GM12874 (cell line): ENCODE results near the gene SCD5.

Source experiments
- TF ChIP-seq, protein P1 (sequence below): IDR thresholded peaks from 2 replicates; pipeline ENCODE4 v1.5.1; 2011; ENCODE audit warnings: low read depth, mild to moderate bottlenecking, control low read depth, low read length, moderate library complexity; ENCODE audit not compliant: insufficient read depth

Gene SCD5

DNA sequence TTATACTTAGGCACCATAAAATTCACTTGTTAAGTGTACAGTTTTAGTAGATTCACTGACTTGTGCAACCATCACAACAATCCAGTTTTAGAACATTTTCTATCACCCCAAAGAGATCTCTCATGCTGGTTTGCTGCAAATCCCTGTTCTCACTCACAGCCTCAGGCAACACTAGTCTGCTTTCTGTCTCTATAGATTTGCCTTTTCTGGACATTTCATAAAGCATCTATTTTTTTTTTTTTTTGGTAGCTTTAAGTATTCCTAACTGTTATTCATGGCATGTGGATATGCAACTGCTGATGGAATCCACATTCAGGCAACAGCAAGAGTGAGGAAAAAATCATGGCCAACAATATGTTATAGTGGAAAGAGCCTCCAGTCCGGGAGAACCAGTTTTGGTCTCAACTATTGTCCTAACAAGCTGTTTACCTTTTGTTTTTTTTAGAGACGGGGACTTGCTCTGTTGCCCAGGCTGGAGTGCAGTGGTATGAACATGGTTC, 209.8 kb downstream of the SCD5 start:
- TF ChIP-seq, protein P1, sequence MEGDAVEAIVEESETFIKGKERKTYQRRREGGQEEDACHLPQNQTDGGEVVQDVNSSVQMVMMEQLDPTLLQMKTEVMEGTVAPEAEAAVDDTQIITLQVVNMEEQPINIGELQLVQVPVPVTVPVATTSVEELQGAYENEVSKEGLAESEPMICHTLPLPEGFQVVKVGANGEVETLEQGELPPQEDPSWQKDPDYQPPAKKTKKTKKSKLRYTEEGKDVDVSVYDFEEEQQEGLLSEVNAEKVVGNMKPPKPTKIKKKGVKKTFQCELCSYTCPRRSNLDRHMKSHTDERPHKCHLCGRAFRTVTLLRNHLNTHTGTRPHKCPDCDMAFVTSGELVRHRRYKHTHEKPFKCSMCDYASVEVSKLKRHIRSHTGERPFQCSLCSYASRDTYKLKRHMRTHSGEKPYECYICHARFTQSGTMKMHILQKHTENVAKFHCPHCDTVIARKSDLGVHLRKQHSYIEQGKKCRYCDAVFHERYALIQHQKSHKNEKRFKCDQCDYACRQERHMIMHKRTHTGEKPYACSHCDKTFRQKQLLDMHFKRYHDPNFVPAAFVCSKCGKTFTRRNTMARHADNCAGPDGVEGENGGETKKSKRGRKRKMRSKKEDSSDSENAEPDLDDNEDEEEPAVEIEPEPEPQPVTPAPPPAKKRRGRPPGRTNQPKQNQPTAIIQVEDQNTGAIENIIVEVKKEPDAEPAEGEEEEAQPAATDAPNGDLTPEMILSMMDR, result no peak

DNA sequence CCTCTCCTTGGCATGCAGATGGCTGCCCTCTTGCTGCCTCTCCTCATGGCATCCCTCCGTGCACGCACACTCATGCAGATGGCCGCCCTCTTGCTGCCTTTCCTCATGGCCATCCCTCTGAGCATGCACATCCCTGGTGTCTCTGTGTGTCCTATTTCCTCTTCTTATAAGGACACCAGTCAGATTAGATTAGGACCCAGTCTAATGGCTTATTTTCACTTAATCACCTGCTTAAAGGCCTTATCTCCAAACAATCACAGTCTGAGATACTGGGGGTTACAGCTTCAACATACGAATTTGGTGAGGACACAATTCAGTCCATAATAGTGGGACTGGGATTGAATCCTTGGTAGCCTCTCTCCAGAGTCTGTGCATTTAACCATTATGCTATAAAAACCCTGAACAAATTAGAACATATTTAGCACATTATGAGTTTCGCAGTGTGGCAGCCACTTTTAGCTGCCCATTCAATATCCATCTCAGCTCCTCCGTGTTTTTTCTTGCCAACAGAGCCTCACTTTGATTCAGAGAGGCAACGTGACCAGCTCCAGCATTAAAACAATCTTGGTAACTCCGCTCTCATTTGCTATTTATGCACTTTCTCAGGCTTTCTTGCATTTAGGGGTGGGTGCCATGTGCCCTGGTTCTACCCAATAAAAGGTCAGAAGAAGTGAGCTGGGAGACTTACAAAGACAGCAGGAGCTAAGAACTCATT, 210.6 kb downstream of the SCD5 start:
- TF ChIP-seq, protein P1, result no peak

DNA sequence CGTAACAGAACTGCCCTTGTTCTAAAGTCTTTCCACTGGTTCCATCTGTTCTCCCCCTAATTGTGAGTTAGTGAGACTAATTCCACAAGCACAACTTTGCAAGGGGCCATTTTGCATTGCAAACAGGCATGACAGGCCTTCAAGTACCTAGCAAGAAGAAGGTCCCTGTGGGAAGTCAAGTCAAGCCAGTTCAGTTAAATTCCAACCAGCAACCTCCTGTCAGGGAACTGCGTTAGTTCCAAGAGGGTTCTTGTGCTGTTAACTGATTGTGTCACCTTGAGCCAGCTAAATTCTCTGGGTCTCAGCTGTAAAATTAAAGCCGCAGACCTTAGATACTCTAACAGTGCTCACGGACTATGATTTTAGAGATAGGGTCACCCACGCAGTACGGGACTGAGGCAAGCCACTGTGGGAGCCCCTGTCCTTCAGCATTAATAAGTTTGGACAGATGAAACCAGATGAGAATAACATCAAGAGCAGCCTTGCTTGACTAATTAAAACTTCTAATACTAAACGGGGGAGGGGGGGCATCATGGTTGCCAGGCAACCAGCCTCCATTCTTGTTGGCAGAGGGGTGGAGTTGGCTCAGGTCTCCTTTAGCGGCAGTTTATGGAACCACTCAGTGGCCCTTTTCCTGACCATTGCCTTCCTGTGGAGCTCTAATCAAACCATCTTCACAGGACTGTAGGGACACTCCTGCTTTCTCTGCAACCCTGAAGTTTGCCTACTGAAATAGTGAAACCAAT, 212.7 kb downstream of the SCD5 start:
- TF ChIP-seq, protein P1, result no peak

DNA sequence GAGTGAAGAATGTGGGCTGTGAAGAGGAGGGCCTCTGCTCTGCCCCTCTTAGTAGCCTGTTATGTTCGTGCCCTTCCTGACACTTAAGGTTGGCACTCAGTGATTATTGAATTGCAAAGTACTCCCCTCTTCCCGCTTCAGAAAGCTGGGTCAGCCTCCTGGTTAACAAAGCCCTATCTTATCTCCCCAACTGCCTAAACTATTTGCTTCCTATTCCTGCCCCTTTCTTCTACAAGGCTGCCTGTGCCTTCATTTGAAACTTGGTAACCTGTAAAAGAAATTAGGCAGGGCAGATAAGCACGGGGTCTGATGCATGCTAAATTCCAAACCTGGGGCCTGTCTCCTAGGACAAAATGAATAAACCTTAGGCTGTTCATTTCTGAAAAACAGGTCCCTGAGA, 213.7 kb downstream of the SCD5 start:
- TF ChIP-seq, protein P1, result no peak

DNA sequence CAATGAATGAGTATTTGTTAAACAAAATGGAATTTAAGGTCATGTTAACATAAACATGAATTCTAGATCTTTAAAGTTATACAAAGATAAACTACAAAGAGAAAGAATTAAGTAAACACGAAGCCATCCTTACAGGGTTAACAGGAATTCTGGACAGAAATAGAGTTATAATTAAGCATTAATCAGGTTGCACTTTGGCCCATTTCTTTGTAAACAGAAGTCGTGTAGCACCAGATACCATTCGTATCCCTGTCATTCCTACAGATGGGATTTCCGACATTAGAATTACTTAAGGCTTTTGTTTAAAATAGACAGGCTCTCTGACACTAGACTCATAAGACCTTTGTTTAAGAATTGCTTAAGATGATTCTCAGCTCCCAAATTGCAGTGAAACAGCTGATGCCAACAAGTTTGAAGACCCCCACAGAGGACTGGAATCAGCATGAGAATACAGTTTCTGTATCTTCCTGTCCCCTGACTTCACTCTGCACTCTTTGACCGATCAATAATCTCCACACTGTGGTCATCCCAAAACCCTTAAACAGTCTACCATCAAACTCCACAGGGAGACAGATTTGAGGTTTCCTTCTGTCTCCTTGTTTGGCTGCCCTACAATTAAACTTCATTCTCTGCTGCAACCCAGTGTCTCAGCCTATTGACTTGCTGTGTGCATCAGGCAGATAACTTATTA, 214.6 kb downstream of the SCD5 start:
- TF ChIP-seq, protein P1, result no peak

DNA sequence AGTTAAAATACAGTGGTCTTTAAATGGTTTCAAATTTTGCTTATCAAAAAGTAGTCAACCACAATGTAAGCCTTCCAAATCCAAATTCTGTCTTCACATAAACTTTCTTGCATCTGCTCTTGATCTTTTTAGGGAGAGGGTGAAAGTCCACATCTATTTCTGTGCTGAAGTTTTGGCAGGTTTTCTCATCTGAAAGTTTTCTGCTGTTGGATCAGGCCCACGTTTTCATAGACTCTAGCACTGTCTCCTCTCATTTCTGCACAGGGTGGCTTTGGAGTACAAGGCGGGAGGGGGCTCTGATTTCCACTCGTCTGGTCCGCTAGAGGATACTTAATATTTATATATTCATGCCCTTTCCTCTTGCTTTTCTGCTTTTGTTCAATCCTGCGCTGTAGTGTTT, 218.7 kb downstream of the SCD5 start:
- TF ChIP-seq, protein P1, result no peak
